ENCODE results near the gene LARGE1.

- no peak for TF ChIP-seq CTCF (IDR thresholded peaks at IDR 0.05; ENCODE audit: borderline replicate concordance, extremely low read depth, low read length, poor library complexity, severe bottlenecking)
- TF ChIP-seq EZH2 (IDR thresholded peaks at IDR 0.05; ENCODE audit: borderline replicate concordance, low read depth, low read length, severe bottlenecking): no peak
These were observed 1.5 kb downstream of the LARGE1 start for GRCh38 chr22:33918676-33919365.

All from DND-41 (cell line).